K562 treated with DMSO at 1 percent for 4 hours (cell line): Measurements from ENCODE around the gene APOBEC2. TPM values are rescaled to one million over a fixed set of nuclear protein-coding genes. Genes with fewer than 3 reads are reported as not detected.

Source experiments
- total RNA-seq: library from RNA; unstranded; fragments of 300-600 nt; gene quantifications from 2 replicates; pipeline ENCODE4 v1.2.3, GENCODE V29; 2022; ENCODE audit not compliant: insufficient read depth

Gene APOBEC2
- not detected in 2 replicates for total RNA-seq

DNA sequence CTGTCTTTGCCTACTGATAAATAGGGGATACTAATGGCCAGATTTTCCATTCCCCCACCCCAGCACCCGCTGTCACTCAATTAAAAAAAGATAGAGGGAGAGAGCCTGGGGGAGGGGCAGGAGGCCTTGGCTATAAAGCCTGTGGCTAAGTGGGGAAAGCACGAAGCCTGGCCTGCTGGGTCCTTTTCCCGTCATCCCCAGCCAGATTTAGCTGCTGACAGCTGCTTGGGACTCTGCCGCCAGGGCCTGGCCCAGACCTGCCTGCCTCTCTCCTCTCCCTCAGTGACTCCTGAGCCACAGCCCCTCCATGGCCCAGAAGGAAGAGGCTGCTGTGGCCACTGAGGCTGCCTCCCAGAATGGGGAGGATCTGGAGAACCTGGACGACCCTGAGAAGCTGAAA, at the start of gene APOBEC2:
Gene APOBEC2 (plus strand): TSS at position 162 of the 400 bp plus-strand sequence. CDS start 146 bp downstream, at position 308.

DNA sequence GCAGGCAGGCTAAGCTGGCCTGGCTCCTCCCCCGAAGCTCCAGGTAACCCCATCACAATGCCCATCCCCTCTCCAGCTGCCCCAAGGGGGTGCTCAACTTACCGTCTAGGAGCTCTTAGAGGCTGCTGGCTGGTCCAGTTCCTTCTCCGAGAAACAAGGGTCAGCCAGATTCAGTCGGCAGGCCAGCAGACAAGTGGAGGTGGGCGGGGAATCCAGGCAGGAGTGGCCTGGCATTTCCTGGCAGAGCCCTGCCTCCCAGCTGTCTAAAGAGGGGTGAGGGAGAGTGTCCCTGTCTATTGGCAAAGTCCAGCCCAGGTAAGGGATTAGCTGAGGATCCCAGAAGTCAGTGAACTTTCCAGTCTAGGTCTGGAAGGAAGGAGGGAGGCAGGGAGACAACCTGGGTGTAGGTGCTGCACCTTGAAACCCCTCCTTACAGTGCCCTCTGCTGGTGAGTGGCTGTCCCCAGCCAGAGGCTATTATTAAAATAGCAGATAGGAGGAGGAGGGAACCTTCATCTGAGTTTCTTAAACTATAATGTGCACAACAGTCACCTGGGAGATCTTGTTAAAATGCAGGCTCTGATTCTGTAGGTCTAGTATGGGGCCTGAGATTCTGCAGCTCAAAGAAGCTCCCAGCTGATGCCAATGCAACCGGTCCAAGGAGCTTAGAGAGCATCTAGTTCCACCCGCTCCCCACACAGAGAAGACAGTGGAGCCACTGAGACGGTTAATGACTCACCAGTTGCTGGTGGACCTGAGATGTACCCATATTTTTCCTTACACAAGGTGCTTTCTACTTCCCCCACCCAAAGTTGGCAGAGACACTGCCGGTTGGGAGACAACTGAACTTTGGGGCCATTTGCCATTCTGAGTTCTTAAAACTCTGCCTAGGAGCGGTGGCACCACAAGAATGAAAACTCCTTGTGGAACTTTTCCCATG, 13.7 kb upstream of the APOBEC2 start, which contains the start of gene UNC5CL:
Gene UNC5CL (minus strand): TSS at position 162 of the 939 bp plus-strand sequence. CDS start 4,147 bp downstream, outside the sequence.

DNA sequence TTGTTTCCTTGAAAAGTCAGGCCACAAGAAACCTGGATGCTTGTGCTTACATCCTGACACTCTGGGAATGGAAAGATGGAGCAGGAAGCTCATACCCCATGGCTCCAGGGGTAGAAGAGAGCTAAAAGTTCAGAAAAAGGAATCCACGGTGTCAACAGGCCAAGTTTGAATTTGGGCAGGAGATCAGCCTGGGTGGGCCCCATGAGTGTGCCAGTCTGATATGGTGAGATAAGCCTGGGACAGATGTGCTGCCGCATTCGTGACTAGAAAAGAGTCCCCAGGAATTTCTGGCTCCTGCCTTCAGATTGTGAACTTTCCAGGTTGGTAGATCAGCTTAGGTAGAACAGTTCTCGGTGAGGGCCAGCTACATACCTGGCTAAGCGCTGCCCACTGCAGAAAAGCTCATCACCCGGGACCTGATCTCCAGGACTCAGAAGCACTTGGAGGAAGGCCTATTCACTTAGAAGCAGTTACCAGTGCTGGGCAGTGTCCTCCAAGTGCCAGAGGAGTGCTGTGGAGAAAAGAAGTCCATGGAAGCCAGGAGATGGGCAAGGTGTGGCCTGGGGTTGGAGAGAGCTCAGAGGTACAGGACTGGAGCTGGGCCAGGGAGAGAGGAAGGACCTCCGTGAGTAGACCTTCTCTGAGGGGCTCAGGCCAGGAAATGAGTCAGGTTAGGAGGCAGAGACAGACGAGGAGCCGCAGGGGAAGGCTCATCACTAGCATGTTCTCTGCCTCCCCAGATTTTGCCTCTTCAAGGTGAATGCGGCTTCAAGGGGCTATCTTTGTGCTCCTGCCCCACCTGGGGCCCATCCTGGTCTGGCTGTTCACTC, 10.6 kb upstream of the APOBEC2 start, which contains the start of gene TSPO2:
Gene TSPO2 (plus strand): TSS at position 242 of the 830 bp plus-strand sequence. CDS start 519 bp downstream, at position 761.

DNA sequence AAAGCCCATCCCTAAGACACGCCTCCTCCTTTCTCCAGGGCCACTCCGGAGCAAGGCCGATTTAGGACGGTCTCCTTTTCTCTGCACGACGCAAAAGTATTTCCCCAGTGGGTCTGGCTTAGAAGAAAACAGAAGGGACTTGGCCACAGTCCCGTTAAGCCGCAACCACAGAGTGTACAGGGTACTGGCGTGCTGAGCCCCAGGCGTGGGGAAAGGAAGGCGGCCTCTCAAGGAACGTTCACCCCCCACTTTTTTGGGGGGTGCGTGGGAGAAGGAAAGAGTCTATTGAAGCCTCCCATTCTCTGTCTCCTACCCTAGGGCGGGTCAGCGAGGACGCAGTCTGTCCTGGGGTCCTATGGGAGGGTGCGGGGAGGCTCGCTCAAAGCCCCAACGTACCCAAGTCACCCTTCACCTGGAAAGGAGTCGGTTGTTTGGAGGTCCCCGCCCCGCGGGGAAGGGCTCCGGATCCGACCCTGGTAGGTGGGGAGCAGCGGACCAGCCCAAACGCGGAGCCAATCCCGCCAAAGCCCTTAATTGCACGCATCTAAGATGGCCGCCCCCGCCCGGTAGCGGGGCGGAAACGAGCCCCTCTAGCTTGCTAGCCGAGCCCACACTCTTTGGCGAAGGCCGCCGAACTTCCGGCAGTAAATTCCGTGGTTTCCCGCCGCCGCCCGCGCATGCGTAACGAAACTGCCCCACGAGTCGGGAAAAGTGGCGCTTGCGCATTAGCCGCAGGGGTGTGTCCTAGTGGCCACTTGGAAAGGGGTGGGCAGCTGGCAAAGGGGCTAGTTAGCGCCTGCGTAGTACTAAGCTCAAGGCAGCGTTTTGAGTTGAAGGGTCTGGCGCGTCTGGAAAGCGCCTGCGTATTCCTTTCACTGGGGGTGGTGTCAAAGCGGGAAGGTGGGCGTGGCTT, 19.2 kb downstream of the APOBEC2 start, which contains the start of gene OARD1:
Gene OARD1 (minus strand): TSS at position 434 of the 913 bp plus-strand sequence. CDS start 722 bp downstream, outside the sequence.

DNA sequence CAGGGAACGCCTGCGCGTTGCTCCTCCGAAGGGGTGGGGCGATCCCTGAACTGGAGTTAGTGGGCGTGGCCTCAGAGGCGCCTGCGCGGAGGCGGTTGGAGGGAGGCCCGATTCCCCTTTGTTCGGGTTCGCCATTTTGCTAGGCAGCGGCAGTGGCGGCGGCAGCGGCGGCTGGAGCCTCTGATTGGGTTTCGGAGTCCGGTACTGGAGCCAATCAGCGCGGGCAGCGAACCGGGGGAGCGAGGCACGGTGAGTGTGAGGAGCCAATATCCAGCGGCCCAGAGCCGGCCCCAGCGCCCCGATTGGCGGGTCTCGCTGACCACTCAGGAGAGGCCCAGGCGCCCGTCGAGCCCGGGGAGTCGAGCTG, 19.8 kb downstream of the APOBEC2 start, which contains the start of gene NFYA:
Gene NFYA (plus strand): TSS at position 139 of the 367 bp plus-strand sequence. CDS start 6,116 bp downstream, outside the sequence.

Other genes with a start within 250 kb of the APOBEC2 start
- 2.4 and 3.0 TPM in 2 replicates for gene UNC5CL, start 14.0 kb upstream of the APOBEC2 start, total RNA-seq
- gene TSPO2, start 10.7 kb upstream of the APOBEC2 start, total RNA-seq = not detected in 2 replicates
- gene OARD1, start 19.2 kb downstream of the APOBEC2 start, total RNA-seq = 28.7 and 32.6 TPM in 2 replicates
- gene NFYA, start 19.8 kb downstream of the APOBEC2 start, total RNA-seq = 13.4 and 17.3 TPM in 2 replicates
- not detected in 2 replicates for gene TREML1, start 101.1 kb downstream of the APOBEC2 start, total RNA-seq
- not detected in 2 replicates for gene TREM2, start 109.9 kb downstream of the APOBEC2 start, total RNA-seq
- 0.69 and 1.8 TPM in 2 replicates for gene TREML2, start 147.9 kb downstream of the APOBEC2 start, total RNA-seq
- gene TREML4, start 175.1 kb downstream of the APOBEC2 start, total RNA-seq = not detected in 2 replicates
- gene TREM1, start 233.5 kb downstream of the APOBEC2 start, total RNA-seq = not detected in 2 replicates